Activated CD8-positive, alpha-beta T cell treated with anti-CD3 and anti-CD28 coated beads for 36 hours (primary cell): ENCODE data around the gene LPXN. TPM values are rescaled to one million over a fixed set of nuclear protein-coding genes. Genes with fewer than 3 reads are reported as not detected.

Experiments
- ATAC-seq: fragments of 200-7000 bp; cut with Tn5 transposase; one replicate; pipeline ENCODE4 v1.10.0; 2021; ENCODE audit warnings: mild to moderate bottlenecking, moderate library complexity
- CTCF ChIA-PET: fragments of 350-600 bp; sonication (Branson Sonifier 250); formaldehyde crosslinking; loops from one replicate; lab custom pipeline; 2021; ENCODE audit warnings: antibody characterized with exemption; lab: Charles Lee
- POLR2A ChIA-PET: fragments of 350-600 bp; sonication (Branson Sonifier 250); formaldehyde crosslinking; loops from one replicate; lab custom pipeline; 2021; ENCODE audit warnings: antibody characterized with exemption; lab: Charles Lee
- DNase-seq: peaks from one replicate; pipeline ENCODE4 v3.0.0-alpha.2; 2020
- H3K27ac Mint-ChIP-seq: one replicate; pipeline ENCODE4 v1.8.0; 2021; ENCODE audit warnings: mild to moderate bottlenecking, mixed read lengths
- H3K27me3 Mint-ChIP-seq: one replicate; pipeline ENCODE4 v1.8.0; 2021; ENCODE audit warnings: mixed read lengths
- H3K36me3 Mint-ChIP-seq: one replicate; pipeline ENCODE4 v1.8.0; 2021; ENCODE audit warnings: low read depth, mixed read lengths
- H3K4me1 Mint-ChIP-seq: one replicate; pipeline ENCODE4 v1.8.0; 2021; ENCODE audit warnings: low read depth, mixed read lengths
- H3K4me3 Mint-ChIP-seq: one replicate; pipeline ENCODE4 v1.8.0; 2021; ENCODE audit warnings: mild to moderate bottlenecking, moderate library complexity, mixed read lengths
- H3K9me3 Mint-ChIP-seq: one replicate; pipeline ENCODE4 v1.8.0; 2021; ENCODE audit warnings: mixed read lengths
- intact Hi-C: fragments of 100-400 bp; cut with micrococcal nuclease; formaldehyde crosslinking; loops from one replicate; pipeline ENCODE4 v1.10.0; 2022
- total RNA-seq, 2 experiments: library from RNA; stranded (reverse); gene quantifications; one replicate each; pipeline ENCODE4 v1.2.3, GENCODE V29; 2021
- TF ChIP-seq, protein P1 (sequence below): fragments of 200-600 bp; IDR thresholded peaks from one replicate; pipeline ENCODE4 v1.8.0; 2022; ENCODE audit warnings: antibody characterized with exemption, mild to moderate bottlenecking

LPXN gene
- total RNA-seq, 2 experiments from 2014 or later: 139 TPM

DNA sequence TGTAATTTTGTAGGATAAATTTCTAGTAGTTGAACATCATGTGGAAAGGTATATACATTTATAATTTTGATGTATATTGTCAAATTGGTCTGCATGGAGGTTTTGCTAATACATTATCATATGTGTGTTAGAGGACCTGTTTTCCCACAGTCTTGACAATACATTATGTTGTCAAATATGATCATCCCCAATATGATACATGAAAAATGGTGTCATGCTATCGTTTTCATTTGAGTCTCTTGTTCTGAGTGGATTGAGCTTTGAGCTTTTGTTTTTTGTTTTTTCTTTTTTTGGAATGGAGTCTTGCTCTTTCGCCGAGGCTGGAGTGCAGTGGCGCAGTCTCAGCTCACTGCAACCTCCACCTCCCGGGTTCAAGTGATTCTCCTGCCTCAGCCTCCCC lies 32.7 kb upstream of the LPXN start:
- Mint-ChIP-seq H3K9me3 (no peaks in the 10 kb centered on the region), H3K27ac (no peak overlapping the region), H3K36me3 (peaks cover 57% of the 10 kb centered on the region), H3K4me1 (peaks cover 65% of the 10 kb centered on the region), H3K27me3 (no peaks in the 10 kb centered on the region), H3K4me3 (no peak overlapping the region)
- CTCF ChIA-PET: interaction anchor here (1.1 to 1.7 kb wide), 2 partner anchors 20 to 550 kb away, joined by 3 to 4 read pairs; no protein-coding TSS in a partner anchor
- TF ChIP-seq, protein P1, sequence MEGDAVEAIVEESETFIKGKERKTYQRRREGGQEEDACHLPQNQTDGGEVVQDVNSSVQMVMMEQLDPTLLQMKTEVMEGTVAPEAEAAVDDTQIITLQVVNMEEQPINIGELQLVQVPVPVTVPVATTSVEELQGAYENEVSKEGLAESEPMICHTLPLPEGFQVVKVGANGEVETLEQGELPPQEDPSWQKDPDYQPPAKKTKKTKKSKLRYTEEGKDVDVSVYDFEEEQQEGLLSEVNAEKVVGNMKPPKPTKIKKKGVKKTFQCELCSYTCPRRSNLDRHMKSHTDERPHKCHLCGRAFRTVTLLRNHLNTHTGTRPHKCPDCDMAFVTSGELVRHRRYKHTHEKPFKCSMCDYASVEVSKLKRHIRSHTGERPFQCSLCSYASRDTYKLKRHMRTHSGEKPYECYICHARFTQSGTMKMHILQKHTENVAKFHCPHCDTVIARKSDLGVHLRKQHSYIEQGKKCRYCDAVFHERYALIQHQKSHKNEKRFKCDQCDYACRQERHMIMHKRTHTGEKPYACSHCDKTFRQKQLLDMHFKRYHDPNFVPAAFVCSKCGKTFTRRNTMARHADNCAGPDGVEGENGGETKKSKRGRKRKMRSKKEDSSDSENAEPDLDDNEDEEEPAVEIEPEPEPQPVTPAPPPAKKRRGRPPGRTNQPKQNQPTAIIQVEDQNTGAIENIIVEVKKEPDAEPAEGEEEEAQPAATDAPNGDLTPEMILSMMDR: no peak
- intact Hi-C loops: no loop called here
- DNase-seq (no peak), ATAC-seq (no peak)
- POLR2A ChIA-PET: no interaction called here

DNA sequence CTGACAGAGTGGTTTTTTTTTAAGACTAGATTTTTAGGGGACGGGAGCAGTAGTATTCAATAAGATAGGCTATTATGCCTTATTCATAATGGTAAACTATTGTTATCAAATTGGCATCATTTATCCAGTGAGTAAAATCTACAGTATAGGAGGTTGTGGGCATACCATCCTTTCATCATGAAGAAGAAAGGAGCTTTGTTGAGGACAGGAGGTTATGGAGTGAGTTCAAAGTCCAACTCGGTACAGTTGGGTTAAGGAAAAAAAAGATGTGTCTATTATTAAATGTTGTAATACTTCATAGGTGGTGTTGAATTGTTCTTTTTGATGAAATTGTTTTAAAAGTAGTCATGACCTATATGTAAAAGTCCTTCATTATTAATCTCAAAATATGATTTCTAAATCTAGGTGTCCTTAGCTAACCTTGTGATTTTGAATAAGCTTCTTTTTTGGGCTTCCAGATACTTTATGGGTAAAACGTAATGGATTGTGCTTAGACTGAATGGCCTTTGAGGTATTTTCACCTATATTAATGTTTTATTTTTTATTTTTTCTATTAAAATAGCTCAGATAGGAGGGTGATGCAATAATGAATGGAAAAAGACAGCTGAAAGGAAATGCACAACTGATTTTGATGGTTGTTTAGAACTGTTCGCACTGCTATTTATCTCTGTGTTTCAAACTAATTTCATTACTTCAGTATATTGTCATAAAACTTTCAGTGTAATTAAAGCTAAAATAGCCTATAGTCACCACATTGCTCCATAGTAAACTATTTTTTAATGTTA lies 31.5 kb upstream of the LPXN start:
- Mint-ChIP-seq H3K27ac (no peak overlapping the region), H3K36me3 (peaks cover 58% of the 10 kb centered on the region), H3K9me3 (no peaks in the 10 kb centered on the region), H3K27me3 (no peaks in the 10 kb centered on the region), H3K4me3 (no peak overlapping the region), H3K4me1 (peaks cover 66% of the 10 kb centered on the region)
- CTCF ChIA-PET: interaction anchor here (1.0 to 2.5 kb wide), 6 partner anchors 9 to 551 kb away, joined by 3 to 11 read pairs (median 4); no protein-coding TSS in a partner anchor
- no peak for ATAC-seq
- intact Hi-C loops: no loop called here
- no peak for DNase-seq
- TF ChIP-seq, protein P1: no peak
- POLR2A ChIA-PET: interaction anchor here (0.8 to 2.3 kb wide), 4 partner anchors 16 to 83 kb away, joined by 3 to 11 read pairs (median 3); partner anchors contain the start of gene ZFP91

DNA sequence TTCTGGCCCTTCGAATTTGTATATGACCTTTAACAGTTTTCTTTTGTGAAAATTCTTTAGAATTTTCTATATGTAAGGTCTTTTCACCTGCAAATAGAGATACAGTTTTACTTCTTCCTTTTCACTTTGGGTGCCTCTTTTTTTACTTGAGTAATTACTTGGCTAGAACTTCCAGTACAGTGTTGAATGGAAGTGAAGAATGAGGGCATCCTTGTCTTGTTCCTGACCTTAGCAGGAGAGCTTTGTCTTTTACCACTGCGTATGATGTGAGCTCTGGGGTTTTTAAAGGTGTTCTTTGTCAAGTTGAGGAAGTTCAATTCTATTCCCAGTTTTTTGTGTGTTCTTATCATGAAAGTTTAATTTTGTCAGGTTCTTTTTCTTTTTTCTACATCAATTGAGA lies 24.9 kb upstream of the LPXN start:
- H3K9me3 Mint-ChIP-seq: no peaks in the 10 kb centered on the region
- DNase-seq (no peak), ATAC-seq (no peak)
- ChIA-PET POLR2A (interaction anchor here (0.9 kb wide), 1 partner anchor 21 kb away, joined by 3 read pairs; no protein-coding TSS in a partner anchor), CTCF (interaction anchor here (1.0 to 2.4 kb wide), 3 partner anchors 29 to 33 kb away, joined by 3 to 11 read pairs (median 4); no protein-coding TSS in a partner anchor)
- peaks cover 56% of the 10 kb centered on the region for H3K36me3 Mint-ChIP-seq
- peak overlapping the region; percentile 53 for H3K27ac Mint-ChIP-seq
- no peaks in the 10 kb centered on the region for H3K27me3 Mint-ChIP-seq
- intact Hi-C loops: no loop called here
- H3K4me1 Mint-ChIP-seq: peaks cover 91% of the 10 kb centered on the region
- TF ChIP-seq, protein P1: no peak
- no peak overlapping the region for H3K4me3 Mint-ChIP-seq

DNA sequence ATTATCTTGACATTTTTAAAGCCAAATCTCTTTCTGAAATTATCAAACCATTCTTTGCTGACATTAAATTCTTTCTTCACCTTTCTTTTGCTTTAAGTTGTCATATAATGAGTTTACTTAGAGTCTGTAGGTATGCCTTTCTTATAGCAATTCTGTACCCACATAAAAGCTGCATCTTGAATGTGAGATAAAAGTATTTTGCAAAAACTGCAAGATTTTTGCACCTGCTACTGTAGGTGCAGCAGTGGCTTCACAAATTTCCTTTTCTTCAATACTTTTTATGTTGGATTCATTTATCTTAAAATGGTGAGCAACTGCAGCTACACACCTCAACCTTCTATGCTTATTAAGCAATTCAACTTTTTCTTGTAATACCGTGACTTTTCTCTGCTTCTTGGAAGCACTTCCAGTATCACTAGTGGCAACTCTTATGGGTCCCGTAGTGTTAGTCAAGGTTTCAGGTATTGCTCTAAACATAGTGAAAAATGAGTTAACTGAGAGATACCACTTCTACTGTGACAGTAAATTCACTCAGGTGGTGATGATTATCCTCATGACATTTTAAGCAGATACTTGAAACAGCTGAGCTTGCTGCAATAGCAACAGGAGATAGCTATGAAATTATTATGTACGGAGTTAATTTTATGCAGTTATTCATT lies 22.0 kb upstream of the LPXN start:
- no peak overlapping the region for H3K4me3 Mint-ChIP-seq

More for the DNA sequence above, 22.0 kb upstream of the LPXN start:
- ATAC-seq (peak; percentile 87), DNase-seq (no peak)
- Mint-ChIP-seq H3K27me3 (no peaks in the 10 kb centered on the region), H3K4me1 (peaks cover 85% of the 10 kb centered on the region), H3K9me3 (no peaks in the 10 kb centered on the region), H3K27ac (peak overlapping the region; percentile 43), H3K36me3 (peaks cover 48% of the 10 kb centered on the region)
- intact Hi-C loops: no loop called here
- TF ChIP-seq, protein P1: no peak
- POLR2A ChIA-PET: interaction anchor here (1.3 to 3.4 kb wide), 2 partner anchors 8 to 19 kb away, joined by 3 to 22 read pairs; partner anchors contain the start of gene ZFP91
- CTCF ChIA-PET: interaction anchor here (0.8 to 2.0 kb wide), 9 partner anchors 8 to 32 kb away, joined by 3 to 10 read pairs (median 4); partner anchors contain the start of gene LPXN
